Measurements from ENCODE around the gene CKAP2.

- no peak for TF ChIP-seq CTCF (IDR thresholded peaks at IDR 0.05)
- no peak for TF ChIP-seq POLR2A (IDR thresholded peaks at IDR 0.05)
These were observed 27.0 kb upstream of the CKAP2 start for GRCh38 chr13:52428295-52428694.

All from ovary (tissue), 3 donors.